ENCODE results near the gene LCN12.

DNA sequence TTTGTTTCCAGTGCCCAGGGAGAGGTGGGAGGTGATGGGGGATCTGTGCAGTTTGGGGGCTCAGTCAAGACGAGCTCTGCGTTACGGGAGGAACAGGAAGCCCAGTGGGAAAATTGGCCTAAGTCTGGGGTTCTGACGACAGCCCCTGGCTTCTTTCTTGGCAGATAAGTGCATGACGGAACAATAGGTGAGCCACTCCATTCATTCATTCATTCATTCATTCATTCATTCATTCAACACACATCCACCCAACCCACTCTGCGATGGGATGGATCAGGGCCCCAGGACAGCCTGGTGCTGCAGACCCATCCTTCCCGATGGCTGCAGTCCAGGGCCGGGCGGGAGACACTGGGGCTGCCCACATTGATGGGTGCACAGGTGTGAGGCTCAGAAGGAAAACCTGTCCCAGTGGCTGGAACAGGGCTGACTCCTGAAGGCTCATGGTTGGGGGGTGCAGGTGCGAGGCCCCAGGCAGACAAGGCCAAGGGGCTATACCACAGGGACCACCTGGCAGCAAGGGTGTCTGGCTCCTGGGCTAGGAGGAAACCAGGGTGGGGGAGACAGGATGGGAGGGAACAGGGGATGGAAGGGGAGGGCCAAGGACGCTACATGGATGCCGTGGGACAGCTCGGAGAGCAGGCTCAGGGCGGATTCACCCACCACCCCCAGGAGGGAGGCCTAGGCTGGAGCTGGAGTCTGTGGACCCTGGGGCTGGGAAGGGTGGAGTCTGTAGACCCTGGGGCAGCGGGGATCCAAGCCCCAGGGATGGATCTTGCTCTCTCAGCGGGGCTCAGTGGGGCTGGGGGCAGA lies 28.8 kb downstream of the LCN12 start:
- TF ChIP-seq POLR2A (IDR thresholded peaks at IDR 0.05) = no peak
- TF ChIP-seq, protein P1, sequence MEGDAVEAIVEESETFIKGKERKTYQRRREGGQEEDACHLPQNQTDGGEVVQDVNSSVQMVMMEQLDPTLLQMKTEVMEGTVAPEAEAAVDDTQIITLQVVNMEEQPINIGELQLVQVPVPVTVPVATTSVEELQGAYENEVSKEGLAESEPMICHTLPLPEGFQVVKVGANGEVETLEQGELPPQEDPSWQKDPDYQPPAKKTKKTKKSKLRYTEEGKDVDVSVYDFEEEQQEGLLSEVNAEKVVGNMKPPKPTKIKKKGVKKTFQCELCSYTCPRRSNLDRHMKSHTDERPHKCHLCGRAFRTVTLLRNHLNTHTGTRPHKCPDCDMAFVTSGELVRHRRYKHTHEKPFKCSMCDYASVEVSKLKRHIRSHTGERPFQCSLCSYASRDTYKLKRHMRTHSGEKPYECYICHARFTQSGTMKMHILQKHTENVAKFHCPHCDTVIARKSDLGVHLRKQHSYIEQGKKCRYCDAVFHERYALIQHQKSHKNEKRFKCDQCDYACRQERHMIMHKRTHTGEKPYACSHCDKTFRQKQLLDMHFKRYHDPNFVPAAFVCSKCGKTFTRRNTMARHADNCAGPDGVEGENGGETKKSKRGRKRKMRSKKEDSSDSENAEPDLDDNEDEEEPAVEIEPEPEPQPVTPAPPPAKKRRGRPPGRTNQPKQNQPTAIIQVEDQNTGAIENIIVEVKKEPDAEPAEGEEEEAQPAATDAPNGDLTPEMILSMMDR (IDR thresholded peaks at IDR 0.05) = no peak
